ENCODE data around the gene PRCC.

PRCC gene

GRCh38 chr1:156816561-156817328, 49.4 kb downstream of the PRCC start, which contains the start of gene SH2D2A:
SH2D2A (minus strand) TSS chr1:156816848; CDS start chr1:156816708, 140 bp downstream.
- no peak for DNase-seq

GRCh38 chr1:156821801-156822200, 54.5 kb downstream of the PRCC start:
- no peak for DNase-seq

GRCh38 chr1:156822680-156823079, 55.3 kb downstream of the PRCC start:
- DNase-seq, result no peak

- no peak for DNase-seq
These were observed 56.0 kb downstream of the PRCC start for GRCh38 chr1:156823210-156823790.

- no peak for DNase-seq
These were observed 59.3 kb downstream of the PRCC start for GRCh38 chr1:156826630-156827029.

- DNase-seq, result no peak
These were observed 61.2 kb downstream of the PRCC start for GRCh38 chr1:156828400-156829124.

- DNase-seq, result no peak
These were observed 65.1 kb downstream of the PRCC start for GRCh38 chr1:156832434-156832833.

GRCh38 chr1:156833603-156834002, 66.3 kb downstream of the PRCC start:
- DNase-seq, result no peak

GRCh38 chr1:156834322-156834721, 67.0 kb downstream of the PRCC start:
- DNase-seq, result no peak

GRCh38 chr1:156836041-156836654, 68.8 kb downstream of the PRCC start:
- no peak for DNase-seq

- no peak for DNase-seq
These were observed 69.6 kb downstream of the PRCC start for GRCh38 chr1:156836892-156837291.

GRCh38 chr1:156838972-156839371, 71.6 kb downstream of the PRCC start:
- DNase-seq, result no peak

- no peak for DNase-seq
These were observed 72.2 kb downstream of the PRCC start for GRCh38 chr1:156839426-156840109.

GRCh38 chr1:156840186-156840897, 73.0 kb downstream of the PRCC start:
- DNase-seq, result no peak

GRCh38 chr1:156840898-156841279, 73.6 kb downstream of the PRCC start:
- no peak for DNase-seq

GRCh38 chr1:156841295-156841855, 74.0 kb downstream of the PRCC start:
- no peak for DNase-seq

- no peak for DNase-seq
These were observed 75.4 kb downstream of the PRCC start for GRCh38 chr1:156842618-156843300.

- no peak for DNase-seq
These were observed 76.8 kb downstream of the PRCC start for GRCh38 chr1:156844102-156844501.

GRCh38 chr1:156844638-156845037, 77.3 kb downstream of the PRCC start:
- DNase-seq, result no peak

- DNase-seq, result no peak
These were observed 78.0 kb downstream of the PRCC start for GRCh38 chr1:156845055-156845952.
